ENCODE measurements around the gene ATP5MC3. TPM values are rescaled to one million over a fixed set of nuclear protein-coding genes. Genes with fewer than 3 reads are reported as not detected.

ATP5MC3 gene
- total RNA-seq, result 87.0 and 104 TPM in 2 replicates

GRCh38 chr2:175181104-175181876 is at the start of gene ATP5MC3:
Gene ATP5MC3 (minus strand): TSS chr2:175181710. CDS start chr2:175181393, 317 bp downstream.

DNA sequence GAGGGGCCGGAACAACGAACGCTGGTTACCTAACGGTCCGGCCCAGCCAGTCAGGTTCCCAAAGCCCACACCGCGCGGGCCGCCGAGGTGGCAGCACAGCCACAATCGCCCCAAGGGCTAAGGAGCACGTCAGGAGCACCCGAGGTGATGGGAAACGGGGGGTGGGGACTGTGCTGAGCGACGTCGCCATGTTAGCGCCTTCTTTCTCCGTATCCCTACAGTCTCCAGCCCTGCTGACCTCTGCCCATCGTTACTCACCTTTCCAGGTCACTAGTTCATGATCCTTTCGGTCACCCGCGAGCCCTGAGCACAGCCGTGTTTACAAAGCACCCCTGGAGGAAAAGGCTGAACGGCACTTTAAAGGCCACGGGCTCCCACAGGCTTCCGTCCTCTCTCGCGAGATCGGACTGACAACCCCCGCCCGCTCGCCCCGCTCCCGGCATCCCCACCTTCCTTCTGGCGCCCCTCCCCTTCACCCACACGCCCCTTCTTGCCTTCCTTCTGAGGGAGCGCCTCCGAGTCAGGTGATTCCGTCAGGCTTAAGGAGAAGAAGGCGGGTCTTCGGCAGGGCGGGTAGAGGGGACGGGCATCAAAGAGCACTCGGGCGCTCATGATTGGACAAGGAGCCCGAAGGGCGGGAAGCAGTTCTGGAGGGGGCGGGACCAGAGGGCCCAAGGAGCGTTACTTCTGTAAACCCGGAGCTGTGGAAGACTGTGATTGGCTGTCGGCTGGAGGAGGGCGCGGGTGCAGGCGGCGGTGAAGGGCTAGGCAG is 13.5 kb downstream of the ATP5MC3 start, which contains the start of gene ATF2:
Gene ATF2, minus strand, starts transcription at position 412 of the 772 bp plus-strand sequence. CDS start 31,760 bp downstream, outside the sequence.

Other genes with a start within 250 kb of the ATP5MC3 start
- gene CHN1, start 176.3 kb downstream of the ATP5MC3 start, total RNA-seq, result 0.21 and 0.72 TPM in 2 replicates
- gene ATF2, start 13.5 kb downstream of the ATP5MC3 start, total RNA-seq, result 26.0 and 32.8 TPM in 2 replicates